Measurements from ENCODE around the gene ZNF775.
A peak's percentile ranks its signal among the peaks of the same experiment; 100 is the strongest.

ZNF775 gene

GRCh38 chr7:150412518-150413488 lies 33.7 kb downstream of the ZNF775 start:
- H3K9ac ChIP-seq (ENCODE audit: low read length): no peak overlapping the region
- no peaks in the 10 kb centered on the region for H3K4me1 ChIP-seq (ENCODE audit: control insufficient read depth, insufficient read depth, low read length)
- H3K36me3 ChIP-seq (ENCODE audit: control insufficient read depth, insufficient read depth, low read length, severe bottlenecking): no peaks in the 10 kb centered on the region
- no peak for DNase-seq (ENCODE audit: low read depth)
- no peak overlapping the region for H3K4me3 ChIP-seq (ENCODE audit: low read length)
- H3K27me3 ChIP-seq (replicated peaks; ENCODE audit: control insufficient read depth, insufficient read depth, low read length): peaks cover 4% of the 10 kb centered on the region
- H3K9me3 ChIP-seq (ENCODE audit: control insufficient read depth, low read length): no peaks in the 10 kb centered on the region

DNA sequence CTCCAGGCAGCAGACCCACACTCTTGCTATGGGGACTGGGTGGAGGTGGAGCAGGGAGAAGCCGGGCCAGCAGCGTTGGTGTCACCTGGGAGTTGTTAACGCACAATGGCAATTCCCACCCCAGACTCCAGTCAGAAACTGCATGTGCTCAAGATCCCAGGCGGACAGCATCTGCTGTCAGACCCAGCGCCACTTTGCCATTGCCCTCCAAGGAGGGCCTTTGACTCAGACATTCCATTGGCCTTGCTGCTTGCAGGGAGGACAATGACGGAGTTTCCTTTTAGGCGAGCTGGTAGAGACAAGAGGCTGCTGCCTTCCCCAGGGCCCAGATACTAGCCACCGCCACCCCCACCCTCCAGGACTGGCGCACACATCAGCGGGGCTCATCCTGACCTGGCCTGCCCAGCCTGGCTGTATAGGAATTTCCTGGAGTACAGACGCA lies 34.5 kb downstream of the ZNF775 start:
- Histone ChIP-seq H3K27me3 (replicated peaks; ENCODE audit: control insufficient read depth, insufficient read depth, low read length) (peaks cover 4% of the 10 kb centered on the region), H3K4me3 (ENCODE audit: low read length) (no peak overlapping the region), H3K9ac (ENCODE audit: low read length) (no peak overlapping the region), H3K36me3 (ENCODE audit: control insufficient read depth, insufficient read depth, low read length, severe bottlenecking) (no peaks in the 10 kb centered on the region), H3K4me1 (ENCODE audit: control insufficient read depth, insufficient read depth, low read length) (no peaks in the 10 kb centered on the region), H3K9me3 (ENCODE audit: control insufficient read depth, low read length) (no peaks in the 10 kb centered on the region)
- no peak for DNase-seq (ENCODE audit: low read depth)

GRCh38 chr7:150415161-150416153 lies 36.3 kb downstream of the ZNF775 start:
- no peak overlapping the region for H3K9ac ChIP-seq (ENCODE audit: low read length)
- no peak for DNase-seq (ENCODE audit: low read depth)
- no peak overlapping the region for H3K4me3 ChIP-seq (ENCODE audit: low read length)
- no peaks in the 10 kb centered on the region for H3K36me3 ChIP-seq (ENCODE audit: control insufficient read depth, insufficient read depth, low read length, severe bottlenecking)
- no peaks in the 10 kb centered on the region for H3K4me1 ChIP-seq (ENCODE audit: control insufficient read depth, insufficient read depth, low read length)
- H3K27me3 ChIP-seq (replicated peaks; ENCODE audit: control insufficient read depth, insufficient read depth, low read length): peaks cover 4% of the 10 kb centered on the region
- H3K9me3 ChIP-seq (ENCODE audit: control insufficient read depth, low read length): no peaks in the 10 kb centered on the region

- Histone ChIP-seq H3K4me1 (ENCODE audit: control insufficient read depth, insufficient read depth, low read length) (no peaks in the 10 kb centered on the region), H3K4me3 (ENCODE audit: low read length) (no peak overlapping the region), H3K36me3 (ENCODE audit: control insufficient read depth, insufficient read depth, low read length, severe bottlenecking) (no peaks in the 10 kb centered on the region), H3K9ac (ENCODE audit: low read length) (no peak overlapping the region), H3K27me3 (replicated peaks; ENCODE audit: control insufficient read depth, insufficient read depth, low read length) (peaks cover 4% of the 10 kb centered on the region), H3K9me3 (ENCODE audit: control insufficient read depth, low read length) (no peaks in the 10 kb centered on the region)
- DNase-seq (ENCODE audit: low read depth): no peak
Measured at GRCh38 chr7:150417239-150417638, 38.1 kb downstream of the ZNF775 start.

GRCh38 chr7:150417863-150418262 lies 38.7 kb downstream of the ZNF775 start:
- Histone ChIP-seq H3K4me3 (ENCODE audit: low read length) (no peak overlapping the region), H3K4me1 (ENCODE audit: control insufficient read depth, insufficient read depth, low read length) (no peaks in the 10 kb centered on the region), H3K27me3 (replicated peaks; ENCODE audit: control insufficient read depth, insufficient read depth, low read length) (peaks cover 4% of the 10 kb centered on the region), H3K9ac (ENCODE audit: low read length) (no peak overlapping the region), H3K9me3 (ENCODE audit: control insufficient read depth, low read length) (no peaks in the 10 kb centered on the region), H3K36me3 (ENCODE audit: control insufficient read depth, insufficient read depth, low read length, severe bottlenecking) (no peaks in the 10 kb centered on the region)
- DNase-seq (ENCODE audit: low read depth): no peak

DNA sequence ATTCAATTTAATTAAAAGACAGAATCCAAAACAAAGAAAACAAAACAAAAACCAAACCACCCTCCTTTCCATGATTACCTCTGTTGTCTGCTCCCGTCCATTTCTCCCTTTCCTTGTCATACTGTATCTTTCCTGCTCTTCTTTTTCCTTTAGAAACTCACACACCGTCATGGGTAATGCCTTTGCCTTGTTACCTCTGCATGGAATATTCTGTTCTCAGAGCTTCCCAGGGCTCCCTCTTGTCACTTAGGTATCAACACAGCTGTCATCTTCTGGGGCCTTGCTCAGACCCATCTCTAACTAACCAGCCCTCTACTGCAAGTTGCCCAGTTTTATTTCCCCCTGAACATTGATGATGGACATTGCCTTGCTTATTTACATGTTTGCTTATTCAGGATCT lies 41.1 kb downstream of the ZNF775 start:
- Histone ChIP-seq H3K27me3 (replicated peaks; ENCODE audit: control insufficient read depth, insufficient read depth, low read length) (no peaks in the 10 kb centered on the region), H3K4me1 (ENCODE audit: control insufficient read depth, insufficient read depth, low read length) (no peaks in the 10 kb centered on the region), H3K36me3 (ENCODE audit: control insufficient read depth, insufficient read depth, low read length, severe bottlenecking) (no peaks in the 10 kb centered on the region), H3K4me3 (ENCODE audit: low read length) (no peak overlapping the region), H3K9me3 (ENCODE audit: control insufficient read depth, low read length) (no peaks in the 10 kb centered on the region), H3K9ac (ENCODE audit: low read length) (no peak overlapping the region)
- no peak for DNase-seq (ENCODE audit: low read depth)

GRCh38 chr7:150420987-150421674 lies 42.0 kb downstream of the ZNF775 start:
- Histone ChIP-seq H3K9me3 (ENCODE audit: control insufficient read depth, low read length) (no peaks in the 10 kb centered on the region), H3K4me3 (ENCODE audit: low read length) (no peak overlapping the region), H3K36me3 (ENCODE audit: control insufficient read depth, insufficient read depth, low read length, severe bottlenecking) (no peaks in the 10 kb centered on the region), H3K4me1 (ENCODE audit: control insufficient read depth, insufficient read depth, low read length) (no peaks in the 10 kb centered on the region), H3K9ac (ENCODE audit: low read length) (no peak overlapping the region), H3K27me3 (replicated peaks; ENCODE audit: control insufficient read depth, insufficient read depth, low read length) (no peaks in the 10 kb centered on the region)
- peak; percentile 94 for DNase-seq (ENCODE audit: low read depth)

GRCh38 chr7:150421831-150422230 lies 42.7 kb downstream of the ZNF775 start:
- Histone ChIP-seq H3K9ac (ENCODE audit: low read length) (no peak overlapping the region), H3K9me3 (ENCODE audit: control insufficient read depth, low read length) (no peaks in the 10 kb centered on the region), H3K4me3 (ENCODE audit: low read length) (no peak overlapping the region), H3K4me1 (ENCODE audit: control insufficient read depth, insufficient read depth, low read length) (no peaks in the 10 kb centered on the region), H3K27me3 (replicated peaks; ENCODE audit: control insufficient read depth, insufficient read depth, low read length) (no peaks in the 10 kb centered on the region), H3K36me3 (ENCODE audit: control insufficient read depth, insufficient read depth, low read length, severe bottlenecking) (no peaks in the 10 kb centered on the region)
- no peak for DNase-seq (ENCODE audit: low read depth)

GRCh38 chr7:150425670-150426069 lies 46.5 kb downstream of the ZNF775 start:
- Histone ChIP-seq H3K9ac (ENCODE audit: low read length) (no peak overlapping the region), H3K27me3 (replicated peaks; ENCODE audit: control insufficient read depth, insufficient read depth, low read length) (no peaks in the 10 kb centered on the region), H3K4me1 (ENCODE audit: control insufficient read depth, insufficient read depth, low read length) (peaks cover 7% of the 10 kb centered on the region), H3K36me3 (ENCODE audit: control insufficient read depth, insufficient read depth, low read length, severe bottlenecking) (no peaks in the 10 kb centered on the region), H3K9me3 (ENCODE audit: control insufficient read depth, low read length) (no peaks in the 10 kb centered on the region), H3K4me3 (ENCODE audit: low read length) (no peak overlapping the region)
- DNase-seq (ENCODE audit: low read depth): no peak

- H3K4me1 ChIP-seq (ENCODE audit: control insufficient read depth, insufficient read depth, low read length): peaks cover 7% of the 10 kb centered on the region
- H3K9me3 ChIP-seq (ENCODE audit: control insufficient read depth, low read length): no peaks in the 10 kb centered on the region
- DNase-seq (ENCODE audit: low read depth): peak; percentile 74
Measured at GRCh38 chr7:150428671-150429451, 49.7 kb downstream of the ZNF775 start.

More at GRCh38 chr7:150428671-150429451, 49.7 kb downstream of the ZNF775 start:
- Histone ChIP-seq H3K4me3 (ENCODE audit: low read length) (no peak overlapping the region), H3K36me3 (ENCODE audit: control insufficient read depth, insufficient read depth, low read length, severe bottlenecking) (no peaks in the 10 kb centered on the region), H3K9ac (ENCODE audit: low read length) (no peak overlapping the region), H3K27me3 (replicated peaks; ENCODE audit: control insufficient read depth, insufficient read depth, low read length) (peaks cover 7% of the 10 kb centered on the region)

Data from adipocyte (in vitro differentiated cells).